H1 (cell line): ENCODE data around the gene FRMD3. TPM values are rescaled to one million over a fixed set of nuclear protein-coding genes. Genes with fewer than 3 reads are reported as not detected.

Source experiments
- CTCF ChIA-PET: fragments of 300-600 bp; sonication (Branson Sonifier 250); formaldehyde crosslinking; loops from one replicate; lab custom pipeline; 2021; ENCODE audit not compliant: partially characterized antibody; lab: Charles Lee
- POLR2A ChIA-PET: fragments of 300-600 bp; sonication (Branson Sonifier 250); formaldehyde crosslinking; loops from one replicate; lab custom pipeline; 2021; ENCODE audit warnings: inconsistent platforms; ENCODE audit not compliant: partially characterized antibody; lab: Charles Lee
- DNase-seq, 2 experiments: peaks; one replicate each; pipeline versions ENCODE4 v3.0.0 to v3.0.0-alpha.2; 2010 to 2022; ENCODE audit warnings: low spot score in 2 of 2, low read depth in 1 of 2, mixed read lengths in 1 of 2
- FAIRE-seq: peaks from 2 replicates; lab custom pipeline; 2011; peaks lifted over from hg19 to GRCh38; lab: Jason Lieb, UNC
- H2AFZ ChIP-seq: 2 replicates; pipeline ENCODE4 v1.8.1; 2012; ENCODE audit warnings: low read length, inconsistent platforms
- H2AK5ac ChIP-seq: 2 replicates; pipeline ENCODE4 v1.6.1; 2013; ENCODE audit warnings: low read depth, low read length
- H2BK120ac ChIP-seq: replicated peaks from 2 replicates; pipeline ENCODE3; 2013; ENCODE audit warnings: low read depth, low read length, inconsistent platforms
- H2BK12ac ChIP-seq: 2 replicates; pipeline ENCODE4 v1.6.1; 2013; ENCODE audit warnings: low read depth, low read length
- H2BK15ac ChIP-seq: 2 replicates; pipeline ENCODE4 v1.6.1; 2013; ENCODE audit warnings: low read length
- H2BK20ac ChIP-seq: 2 replicates; pipeline ENCODE4 v1.6.1; 2013; ENCODE audit warnings: low read length
- H2BK5ac ChIP-seq: 2 replicates; pipeline ENCODE4 v1.6.1; 2013; ENCODE audit warnings: low read depth, low read length
- H3K14ac ChIP-seq: 2 replicates; pipeline ENCODE4 v1.6.1; 2013; ENCODE audit warnings: inconsistent platforms; ENCODE audit not compliant: insufficient read length
- H3K18ac ChIP-seq: 2 replicates; pipeline ENCODE4 v1.6.1; 2013; ENCODE audit warnings: low read length; ENCODE audit errors: extremely low read depth
- H3K23ac ChIP-seq: 2 replicates; pipeline ENCODE4 v1.6.1; 2013; ENCODE audit warnings: inconsistent platforms; ENCODE audit not compliant: insufficient read length
- H3K23me2 ChIP-seq: 2 replicates; pipeline ENCODE4 v1.6.1; 2013; ENCODE audit warnings: low read depth, low read length
- H3K27ac ChIP-seq: 2 replicates; pipeline ENCODE4 v1.6.1; 2011; ENCODE audit warnings: low read depth, low read length, inconsistent platforms
- H3K27me3 ChIP-seq, 4 experiments: replicated peaks in 1 of 4; 1 replicate in 1 of 4; 2 replicates in 3 of 4; pipeline versions ENCODE4 v1.6.1 to v1.8.1; 2011 to 2013; ENCODE audit warnings: low read length in 3 of 4, mild to moderate bottlenecking in 3 of 4, inconsistent platforms in 2 of 4, mixed read lengths in 2 of 4, moderate library complexity in 1 of 4; ENCODE audit not compliant: control insufficient read depth in 3 of 4, insufficient read depth in 3 of 4; ENCODE audit errors: extremely low read depth in 1 of 4
- H3K36me3 ChIP-seq, 4 experiments: 2 replicates each; pipeline versions ENCODE4 v1.6.1 to v1.8.1; 2011 to 2013; ENCODE audit warnings: mild to moderate bottlenecking in 4 of 4, low read length in 3 of 4, moderate library complexity in 2 of 4, control low read depth in 1 of 4, inconsistent platforms in 1 of 4; ENCODE audit not compliant: insufficient read depth in 4 of 4, control insufficient read depth in 2 of 4
- H3K4ac ChIP-seq: replicated peaks from 2 replicates; pipeline ENCODE3; 2013; ENCODE audit warnings: low read length, low read depth, mixed read lengths, inconsistent platforms; ENCODE audit not compliant: insufficient read length
- H3K4me1 ChIP-seq, 4 experiments: replicated peaks in 1 of 4; 1 replicate in 1 of 4; 2 replicates in 3 of 4; pipeline versions ENCODE4 v1.6.1 to v1.8.1; 2011 to 2013; ENCODE audit warnings: low read length in 3 of 4, inconsistent platforms in 2 of 4, mixed read lengths in 1 of 4; ENCODE audit not compliant: insufficient read depth in 4 of 4, control insufficient read depth in 3 of 4
- H3K4me2 ChIP-seq, 2 experiments: 2 replicates each; pipeline versions ENCODE4 v1.6.1 to v1.8.1; 2011 to 2013; ENCODE audit warnings: low read depth in 2 of 2, low read length in 2 of 2, control low read depth in 1 of 2, inconsistent platforms in 1 of 2, mild to moderate bottlenecking in 1 of 2; ENCODE audit not compliant: insufficient read depth in 1 of 2
- H3K4me3 ChIP-seq, 4 experiments: fragments of 200-600, 300-600 bp in 1 of 4; sonication (generic), shearing (Covaris generic), sonication (Bioruptor Twin) in 1 of 4; 2 replicates each; pipeline versions ENCODE4 v1.5.1 to v1.8.1; 2011 to 2016; ENCODE audit warnings: low read length in 4 of 4, low read depth in 3 of 4, control low read depth in 2 of 4, inconsistent platforms in 2 of 4, mild to moderate bottlenecking in 2 of 4, mixed read lengths in 1 of 4, moderate library complexity in 1 of 4; ENCODE audit not compliant: insufficient read depth in 2 of 4; ENCODE audit errors: extremely low read depth in 1 of 4
- H3K56ac ChIP-seq: replicated peaks from 2 replicates; pipeline ENCODE3; 2013; ENCODE audit warnings: low read depth, mild to moderate bottlenecking, mixed read lengths, low read length, inconsistent platforms; ENCODE audit not compliant: insufficient read length
- H3K79me1 ChIP-seq: 2 replicates; pipeline ENCODE4 v1.6.1; 2013; ENCODE audit warnings: low read depth, low read length, control low read depth
- H3K79me2 ChIP-seq, 2 experiments: 2 replicates each; pipeline versions ENCODE4 v1.6.1 to v1.8.1; 2012 to 2013; ENCODE audit warnings: low read length in 2 of 2, mild to moderate bottlenecking in 2 of 2, inconsistent platforms in 1 of 2; ENCODE audit not compliant: insufficient read depth in 2 of 2, control insufficient read depth in 1 of 2
- H3K9ac ChIP-seq, 4 experiments: replicated peaks in 1 of 4; 1 replicate in 1 of 4; 2 replicates in 3 of 4; pipeline versions ENCODE4 v1.6.1 to v1.8.1; 2011 to 2013; ENCODE audit warnings: low read depth in 3 of 4, low read length in 3 of 4, control low read depth in 2 of 4, mild to moderate bottlenecking in 2 of 4, moderate library complexity in 2 of 4, inconsistent platforms in 1 of 4; ENCODE audit errors: extremely low read depth in 1 of 4
- H3K9me3 ChIP-seq, 2 experiments: 2 replicates each; pipeline versions ENCODE4 v1.6.1 to v1.8.1; 2012 to 2013; ENCODE audit warnings: mild to moderate bottlenecking in 2 of 2, moderate library complexity in 2 of 2, control low read depth in 1 of 2, inconsistent platforms in 1 of 2, low read depth in 1 of 2, low read length in 1 of 2, mixed read lengths in 1 of 2; ENCODE audit not compliant: insufficient read depth in 2 of 2
- H4K20me1 ChIP-seq, 2 experiments: replicated peaks in 1 of 2; 2 replicates each; pipeline versions ENCODE3 to v1.8.1; 2011 to 2013; ENCODE audit warnings: inconsistent platforms in 2 of 2, low read length in 2 of 2, mild to moderate bottlenecking in 1 of 2; ENCODE audit not compliant: insufficient read depth in 2 of 2, control insufficient read depth in 1 of 2
- H4K5ac ChIP-seq: 2 replicates; pipeline ENCODE4 v1.6.1; 2013; ENCODE audit warnings: low read length, low read depth, mixed read lengths, inconsistent platforms; ENCODE audit not compliant: insufficient read length
- H4K8ac ChIP-seq: 2 replicates; pipeline ENCODE4 v1.8.0; 2013; ENCODE audit warnings: mild to moderate bottlenecking, moderate library complexity, low read length, inconsistent platforms; ENCODE audit not compliant: insufficient read depth; ENCODE audit errors: extremely low read depth
- H4K91ac ChIP-seq: replicated peaks from 2 replicates; pipeline ENCODE3; 2013; ENCODE audit warnings: low read length, mixed read lengths, inconsistent platforms; ENCODE audit not compliant: insufficient read length
- BRCA1 ChIP-seq: IDR thresholded peaks from 2 replicates; pipeline ENCODE4 v1.6.1; 2012; ENCODE audit warnings: low read depth, low read length, improper control_type of control experiment
- CBX8 ChIP-seq: fragments of 300-800, 300-1000 bp; sonication (generic); IDR thresholded peaks from 2 replicates; pipeline ENCODE4 v1.7.1; 2016; ENCODE audit warnings: low read depth, low read length, borderline replicate concordance
- CHD2 ChIP-seq: IDR thresholded peaks from 2 replicates; pipeline ENCODE4 v1.6.1; 2012; ENCODE audit warnings: low read length, improper control_type of control experiment
- FOSL1 ChIP-seq: IDR thresholded peaks from 2 replicates; pipeline ENCODE4 v1.6.1; 2011; ENCODE audit warnings: mild to moderate bottlenecking, low read depth, low read length, moderate library complexity; ENCODE audit not compliant: insufficient read depth
- GTF2F1 ChIP-seq: IDR thresholded peaks from 2 replicates; pipeline ENCODE4 v1.6.1; 2012; ENCODE audit warnings: low read depth, low read length, improper control_type of control experiment, borderline replicate concordance
- PHF8 ChIP-seq: fragments of 200-600 bp; sonication (generic); conservative IDR thresholded peaks from 2 replicates; pipeline ENCODE4 v1.7.1; 2012; ENCODE audit warnings: low read depth, mild to moderate bottlenecking, inconsistent platforms, low read length, moderate library complexity
- SAP30 ChIP-seq: fragments of 300-600 bp; sonication (generic); IDR thresholded peaks from 2 replicates; pipeline ENCODE4 v1.7.1; 2012; ENCODE audit warnings: low read length, moderate library complexity, mild to moderate bottlenecking, inconsistent platforms; ENCODE audit not compliant: insufficient read depth, insufficient replicate concordance
- TAF1 ChIP-seq: IDR thresholded peaks from 2 replicates; pipeline ENCODE4 v1.6.1; 2011; ENCODE audit warnings: mild to moderate bottlenecking, low read depth, low read length
- TAF7 ChIP-seq: optimal IDR thresholded peaks from 2 replicates; pipeline ENCODE3; 2011; ENCODE audit warnings: low read depth, mild to moderate bottlenecking, inconsistent platforms, low read length, moderate library complexity, borderline replicate concordance
- USF2 ChIP-seq: IDR thresholded peaks from 2 replicates; pipeline ENCODE4 v1.6.1; 2011; ENCODE audit warnings: low read length, improper control_type of control experiment
- YY1 ChIP-seq: IDR thresholded peaks from 2 replicates; pipeline ENCODE4 v1.6.1; 2011; ENCODE audit warnings: low read depth, mild to moderate bottlenecking, low read length
- WGBS, 2 experiments: shearing (Covaris generic) in 1 of 2; methylation state at CpG; one replicate each; pipeline versions ENCODE4 v1.1.6 to v1.1.7; 2013 to 2015; ENCODE audit warnings: low lambda C conversion rate in 2 of 2, mixed read lengths in 2 of 2, inconsistent platforms in 1 of 2, low coverage in 1 of 2, missing lambda C conversion rate in 1 of 2; ENCODE audit not compliant: insufficient replicate concordance in 2 of 2, insufficient coverage in 1 of 2, insufficient read length in 1 of 2; ENCODE audit errors: extremely low coverage in 1 of 2, missing lambda C conversion rate in 1 of 2; 5-methylcytosine and 5-hydroxymethylcytosine counted together
- polyA plus RNA-seq, 7 experiments: library from polyadenylated mRNA; depleted of rRNA in 3 of 7; stranded (reverse) in 5 of 7; unstranded in 2 of 7; fragments of >200 nt in 5 of 7; fragments of 200-250 nt in 2 of 7; gene quantifications; 1 replicate in 5 of 7; 2 replicates in 1 of 7; 4 replicates in 1 of 7; pipeline versions ENCODE4 v1.2.1 to v1.2.3, GENCODE V29; 2011 to 2013; ENCODE audit warnings: missing spikeins in 2 of 7, mixed read lengths in 2 of 7
- total RNA-seq: library from RNA; stranded (reverse); fragmentation: NEBNext Ultra II Directional; extraction: Animal tissue kit (Norgen Biotek cat#: 25700); gene quantifications from 2 replicates; pipeline ENCODE4 v1.2.1, GENCODE V29; 2021

Gene FRMD3
- total and polyA plus RNA-seq, 2 of the 8 experiments (the other 6 are each of a cell fraction or from before 2014, with no cell fraction given): 0.15 to 1.4 TPM

GRCh38 chr9:83281306-83282255, 256.6 kb downstream of the FRMD3 start:
- no peak overlapping the region for H3K4me2 ChIP-seq
- H3K4ac ChIP-seq: no peak overlapping the region
- H2BK120ac ChIP-seq: no peak overlapping the region
- H3K27ac ChIP-seq: no peak overlapping the region
- ChIA-PET POLR2A (interaction anchor here (0.6 kb wide), 1 partner anchor 24 kb away, joined by 3 read pairs; no protein-coding TSS in a partner anchor), CTCF (interaction anchor here (0.6 to 4.7 kb wide), 8 partner anchors 13 to 194 kb away, joined by 3 to 24 read pairs (median 3); no protein-coding TSS in a partner anchor)
- no peaks in the 10 kb centered on the region for H3K79me2 ChIP-seq
- no peak overlapping the region for H2BK5ac ChIP-seq
- H3K27me3 ChIP-seq: no peaks in the 10 kb centered on the region
- no peak overlapping the region for H2AFZ ChIP-seq
- H3K79me1 ChIP-seq: no peaks in the 10 kb centered on the region
- H3K18ac ChIP-seq: no peak overlapping the region
- H2BK15ac ChIP-seq: no peak overlapping the region
- WGBS, 2 experiments: 88% methylated on average over 7 of the region's 7 CpGs; no CpG with 5 or more reads in 1 of the 2 experiments
- no peak overlapping the region for H3K9ac ChIP-seq
- H3K36me3 ChIP-seq: no peaks in the 10 kb centered on the region
- DNase-seq (no peak), FAIRE-seq (no peak)
- no peaks in the 10 kb centered on the region for H3K23me2 ChIP-seq
- no peak overlapping the region for H4K8ac ChIP-seq
- H3K4me1 ChIP-seq: no peaks in the 10 kb centered on the region; a peak in 1 of 7 replicates
- H3K4me3 ChIP-seq: no peak overlapping the region
- H4K20me1 ChIP-seq: no peaks in the 10 kb centered on the region
- H3K56ac ChIP-seq: no peak overlapping the region
- H3K9me3 ChIP-seq: no peaks in the 10 kb centered on the region
- H2BK12ac ChIP-seq: no peak overlapping the region
- H3K14ac ChIP-seq: no peak overlapping the region
- H3K23ac ChIP-seq: no peak overlapping the region
- H4K91ac ChIP-seq: no peak overlapping the region
- no peak overlapping the region for H4K5ac ChIP-seq
- no peak overlapping the region for H2BK20ac ChIP-seq
- no peak overlapping the region for H2AK5ac ChIP-seq
- no peak for TF ChIP-seq TAF1
- TF ChIP-seq GTF2F1: no peak
- no peak for TF ChIP-seq PHF8
- no peak for TF ChIP-seq BRCA1
- TF ChIP-seq FOSL1: no peak
- TF ChIP-seq CBX8: no peak
- TF ChIP-seq SAP30: no peak
- TF ChIP-seq YY1: no peak
- no peak for TF ChIP-seq USF2
- TF ChIP-seq TAF7: no peak
- TF ChIP-seq CHD2: no peak
